GM23338 (cell line): ENCODE measurements around the gene CAPNS1. TPM values are rescaled to one million over a fixed set of nuclear protein-coding genes. Genes with fewer than 3 reads are reported as not detected.

ENCODE experiments used
- ATAC-seq: fragments of 200-7000 bp; cut with Tn5 transposase; 3 replicates; pipeline ENCODE4 v1.9.1; 2020
- DNase-seq: peaks from one replicate; pipeline ENCODE4 v3.0.0-alpha.2; 2015; ENCODE audit warnings: low spot score
- H2AFZ ChIP-seq: fragments of 200-600 bp; sonication (generic); 2 replicates; pipeline ENCODE4 v1.8.0; 2016; ENCODE audit warnings: antibody characterized with exemption, mild to moderate bottlenecking, moderate library complexity
- H3F3A ChIP-seq: fragments of 200-600 bp; sonication (generic); replicated peaks from 2 replicates; pipeline ENCODE4 v1.8.0; 2017; ENCODE audit warnings: antibody characterized with exemption, mixed run types, low read depth
- H3K27ac ChIP-seq: fragments of 200-600 bp; sonication (generic); 2 replicates; pipeline ENCODE4 v1.6.1; 2016; ENCODE audit warnings: low read depth
- H3K27me3 ChIP-seq: fragments of 200-600 bp; sonication (generic); 2 replicates; pipeline ENCODE4 v1.8.0; 2016; ENCODE audit warnings: mild to moderate bottlenecking, mixed run types, moderate library complexity; ENCODE audit not compliant: insufficient read depth
- H3K36me3 ChIP-seq: fragments of 200-600 bp; sonication (generic); 2 replicates; pipeline ENCODE4 v1.8.0; 2016; ENCODE audit warnings: mild to moderate bottlenecking; ENCODE audit not compliant: insufficient read depth
- H3K4me1 ChIP-seq: fragments of 200-600 bp; sonication (generic); 2 replicates; pipeline ENCODE4 v1.8.0; 2016; ENCODE audit warnings: mild to moderate bottlenecking, moderate library complexity; ENCODE audit not compliant: insufficient read depth
- H3K4me2 ChIP-seq: fragments of 200-600 bp; sonication (generic); 2 replicates; pipeline ENCODE4 v1.7.1; 2017; ENCODE audit warnings: mixed run types
- H3K4me3 ChIP-seq: fragments of 200-600 bp; sonication (generic); 2 replicates; pipeline ENCODE4 v1.6.1; 2016; ENCODE audit warnings: mixed run types
- H3K79me2 ChIP-seq: fragments of 200-600 bp; sonication (generic); replicated peaks from 2 replicates; pipeline ENCODE4 v1.8.0; 2017; ENCODE audit warnings: mild to moderate bottlenecking; ENCODE audit not compliant: insufficient read depth
- H3K9me2 ChIP-seq: fragments of 200-600 bp; sonication (generic); 2 replicates; pipeline ENCODE4 v1.8.0; 2017; ENCODE audit not compliant: insufficient read depth
- H4K20me1 ChIP-seq: fragments of 200-600 bp; sonication (generic); replicated peaks from 2 replicates; pipeline ENCODE4 v1.8.0; 2017; ENCODE audit warnings: mild to moderate bottlenecking; ENCODE audit not compliant: insufficient read depth
- H3K27ac Mint-ChIP-seq: 2 replicates; pipeline ENCODE4 v1.8.0; 2020; ENCODE audit warnings: inconsistent platforms, mild to moderate bottlenecking, moderate library complexity, mixed read lengths
- H3K27me3 Mint-ChIP-seq: 3 replicates; pipeline ENCODE4 v1.8.0; 2022; ENCODE audit warnings: low read depth, mild to moderate bottlenecking, moderate library complexity, mixed read lengths, inconsistent platforms; ENCODE audit not compliant: insufficient read depth, poor library complexity
- H3K36me3 Mint-ChIP-seq: 3 replicates; pipeline ENCODE4 v1.8.0; 2021; ENCODE audit warnings: low read depth, mild to moderate bottlenecking, inconsistent platforms, moderate library complexity, mixed read lengths
- H3K4me1 Mint-ChIP-seq: 3 replicates; pipeline ENCODE4 v1.8.0; 2020; ENCODE audit warnings: mild to moderate bottlenecking, inconsistent platforms, mixed read lengths
- H3K4me3 Mint-ChIP-seq: 3 replicates; pipeline ENCODE4 v1.8.0; 2021; ENCODE audit warnings: moderate library complexity, mild to moderate bottlenecking, inconsistent platforms, mixed read lengths
- H3K9me3 Mint-ChIP-seq: 3 replicates; pipeline ENCODE4 v1.8.0; 2020; ENCODE audit warnings: moderate library complexity, mild to moderate bottlenecking, inconsistent platforms, mixed read lengths
- CREB1 ChIP-seq: fragments of 250-450 bp; sonication (Bioruptor Pico); IDR thresholded peaks from 2 replicates; pipeline ENCODE4 v1.5.0; 2020; ENCODE audit warnings: low read depth, mild to moderate bottlenecking, moderate library complexity
- CTCF ChIP-seq, 2 experiments: fragments of 200-600 bp in 1 of 2; sonication (generic) in 1 of 2; conservative IDR thresholded peaks; 2 replicates each; pipeline versions ENCODE4 v1.5.1 to v1.6.1; 2016 to 2017; ENCODE audit warnings: antibody characterized with exemption in 2 of 2, low read depth in 2 of 2, mild to moderate bottlenecking in 2 of 2, moderate library complexity in 1 of 2
- NANOG ChIP-seq: IDR thresholded peaks from 2 replicates; pipeline ENCODE4 v1.6.1; 2016; ENCODE audit warnings: antibody characterized with exemption, borderline replicate concordance
- POLR2AphosphoS5 ChIP-seq: IDR thresholded peaks from 2 replicates; pipeline ENCODE4 v1.6.1; 2016; ENCODE audit warnings: antibody characterized with exemption, low read depth
- STAT1 ChIP-seq: IDR thresholded peaks from one replicate; pipeline ENCODE4 v1.6.1; 2016; ENCODE audit warnings: antibody characterized with exemption; ENCODE audit not compliant: unreplicated experiment
- ZNF331 ChIP-seq: fragments of 250-450 bp; sonication (Bioruptor Pico); IDR thresholded peaks from 2 replicates; pipeline ENCODE4 v1.5.0; 2020; ENCODE audit warnings: low read depth, mild to moderate bottlenecking, moderate library complexity
- polyA plus RNA-seq: library from polyadenylated mRNA; unstranded; fragments of >200 nt; fragmentation: Nextera tagmentation; extraction: Ambion mirVana; gene quantifications from 2 replicates; pipeline ENCODE4 v1.2.1, GENCODE V29; 2016
- total RNA-seq: library from RNA; depleted of rRNA; stranded (reverse); fragments of >200 nt; shearing (Covaris generic); gene quantifications from 2 replicates; pipeline ENCODE4 v1.2.3, GENCODE V29; 2014
- TF ChIP-seq, protein P1 (sequence below): fragments of 250-450 bp; sonication (Bioruptor Pico); IDR thresholded peaks from 2 replicates; pipeline ENCODE4 v1.5.0; 2020; ENCODE audit warnings: mild to moderate bottlenecking, moderate library complexity

The CAPNS1 gene
- total and polyA plus RNA-seq, 2 experiments from 2014 or later: 123 to 227 TPM

DNA sequence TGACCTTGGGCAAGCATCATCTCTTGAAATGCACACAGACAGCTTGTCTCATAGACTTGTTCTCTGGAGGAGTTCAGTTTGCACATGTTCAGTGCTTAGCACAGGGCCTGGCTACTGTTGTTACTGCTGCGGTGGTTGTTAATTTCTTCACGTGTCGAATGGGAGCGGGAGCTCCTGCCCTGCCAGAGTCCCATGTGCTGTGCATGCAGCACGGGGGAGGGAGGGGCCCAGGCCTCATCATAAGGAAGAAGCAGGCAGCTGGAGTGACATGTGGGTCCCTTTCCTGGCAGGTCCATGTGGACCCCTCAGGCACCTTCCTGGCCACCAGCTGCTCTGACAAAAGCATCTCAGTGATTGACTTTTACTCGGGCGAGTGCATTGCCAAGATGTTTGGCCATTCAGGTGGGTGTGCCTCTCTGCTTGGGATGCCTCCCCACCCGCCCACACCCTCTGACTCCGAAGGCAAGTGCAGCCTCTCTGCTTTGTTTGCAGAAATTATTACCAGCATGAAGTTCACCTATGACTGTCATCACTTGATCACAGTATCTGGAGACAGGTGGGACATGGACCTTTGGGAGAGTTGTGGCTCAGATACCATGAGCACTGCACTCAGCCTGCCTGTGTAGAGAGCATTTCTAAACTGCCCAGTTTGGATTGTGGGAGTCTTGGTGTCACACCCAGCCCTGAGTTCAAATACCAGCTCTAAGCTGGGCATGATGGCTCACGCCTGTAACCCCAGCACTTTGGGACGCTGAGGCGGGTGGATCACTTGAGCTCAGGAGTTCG lies 48.8 kb upstream of the CAPNS1 start:
- Mint-ChIP-seq H3K27ac (no peak overlapping the region), H3K4me3 (no peak overlapping the region), H3K4me1 (no peaks in the 10 kb centered on the region), H3K27me3 (peaks cover 5% of the 10 kb centered on the region), H3K9me3 (no peaks in the 10 kb centered on the region), H3K36me3 (peaks cover 73% of the 10 kb centered on the region)
- H3K27ac ChIP-seq: no peak overlapping the region
- no peak for ATAC-seq
- H4K20me1 ChIP-seq: no peaks in the 10 kb centered on the region; the same call in 1 of the 2 replicates
- H3K4me1 ChIP-seq: no peaks in the 10 kb centered on the region
- no peaks in the 10 kb centered on the region for H3K27me3 ChIP-seq
- no peaks in the 10 kb centered on the region for H3K9me2 ChIP-seq
- no peak overlapping the region for H3K4me2 ChIP-seq
- TF ChIP-seq, protein P1, sequence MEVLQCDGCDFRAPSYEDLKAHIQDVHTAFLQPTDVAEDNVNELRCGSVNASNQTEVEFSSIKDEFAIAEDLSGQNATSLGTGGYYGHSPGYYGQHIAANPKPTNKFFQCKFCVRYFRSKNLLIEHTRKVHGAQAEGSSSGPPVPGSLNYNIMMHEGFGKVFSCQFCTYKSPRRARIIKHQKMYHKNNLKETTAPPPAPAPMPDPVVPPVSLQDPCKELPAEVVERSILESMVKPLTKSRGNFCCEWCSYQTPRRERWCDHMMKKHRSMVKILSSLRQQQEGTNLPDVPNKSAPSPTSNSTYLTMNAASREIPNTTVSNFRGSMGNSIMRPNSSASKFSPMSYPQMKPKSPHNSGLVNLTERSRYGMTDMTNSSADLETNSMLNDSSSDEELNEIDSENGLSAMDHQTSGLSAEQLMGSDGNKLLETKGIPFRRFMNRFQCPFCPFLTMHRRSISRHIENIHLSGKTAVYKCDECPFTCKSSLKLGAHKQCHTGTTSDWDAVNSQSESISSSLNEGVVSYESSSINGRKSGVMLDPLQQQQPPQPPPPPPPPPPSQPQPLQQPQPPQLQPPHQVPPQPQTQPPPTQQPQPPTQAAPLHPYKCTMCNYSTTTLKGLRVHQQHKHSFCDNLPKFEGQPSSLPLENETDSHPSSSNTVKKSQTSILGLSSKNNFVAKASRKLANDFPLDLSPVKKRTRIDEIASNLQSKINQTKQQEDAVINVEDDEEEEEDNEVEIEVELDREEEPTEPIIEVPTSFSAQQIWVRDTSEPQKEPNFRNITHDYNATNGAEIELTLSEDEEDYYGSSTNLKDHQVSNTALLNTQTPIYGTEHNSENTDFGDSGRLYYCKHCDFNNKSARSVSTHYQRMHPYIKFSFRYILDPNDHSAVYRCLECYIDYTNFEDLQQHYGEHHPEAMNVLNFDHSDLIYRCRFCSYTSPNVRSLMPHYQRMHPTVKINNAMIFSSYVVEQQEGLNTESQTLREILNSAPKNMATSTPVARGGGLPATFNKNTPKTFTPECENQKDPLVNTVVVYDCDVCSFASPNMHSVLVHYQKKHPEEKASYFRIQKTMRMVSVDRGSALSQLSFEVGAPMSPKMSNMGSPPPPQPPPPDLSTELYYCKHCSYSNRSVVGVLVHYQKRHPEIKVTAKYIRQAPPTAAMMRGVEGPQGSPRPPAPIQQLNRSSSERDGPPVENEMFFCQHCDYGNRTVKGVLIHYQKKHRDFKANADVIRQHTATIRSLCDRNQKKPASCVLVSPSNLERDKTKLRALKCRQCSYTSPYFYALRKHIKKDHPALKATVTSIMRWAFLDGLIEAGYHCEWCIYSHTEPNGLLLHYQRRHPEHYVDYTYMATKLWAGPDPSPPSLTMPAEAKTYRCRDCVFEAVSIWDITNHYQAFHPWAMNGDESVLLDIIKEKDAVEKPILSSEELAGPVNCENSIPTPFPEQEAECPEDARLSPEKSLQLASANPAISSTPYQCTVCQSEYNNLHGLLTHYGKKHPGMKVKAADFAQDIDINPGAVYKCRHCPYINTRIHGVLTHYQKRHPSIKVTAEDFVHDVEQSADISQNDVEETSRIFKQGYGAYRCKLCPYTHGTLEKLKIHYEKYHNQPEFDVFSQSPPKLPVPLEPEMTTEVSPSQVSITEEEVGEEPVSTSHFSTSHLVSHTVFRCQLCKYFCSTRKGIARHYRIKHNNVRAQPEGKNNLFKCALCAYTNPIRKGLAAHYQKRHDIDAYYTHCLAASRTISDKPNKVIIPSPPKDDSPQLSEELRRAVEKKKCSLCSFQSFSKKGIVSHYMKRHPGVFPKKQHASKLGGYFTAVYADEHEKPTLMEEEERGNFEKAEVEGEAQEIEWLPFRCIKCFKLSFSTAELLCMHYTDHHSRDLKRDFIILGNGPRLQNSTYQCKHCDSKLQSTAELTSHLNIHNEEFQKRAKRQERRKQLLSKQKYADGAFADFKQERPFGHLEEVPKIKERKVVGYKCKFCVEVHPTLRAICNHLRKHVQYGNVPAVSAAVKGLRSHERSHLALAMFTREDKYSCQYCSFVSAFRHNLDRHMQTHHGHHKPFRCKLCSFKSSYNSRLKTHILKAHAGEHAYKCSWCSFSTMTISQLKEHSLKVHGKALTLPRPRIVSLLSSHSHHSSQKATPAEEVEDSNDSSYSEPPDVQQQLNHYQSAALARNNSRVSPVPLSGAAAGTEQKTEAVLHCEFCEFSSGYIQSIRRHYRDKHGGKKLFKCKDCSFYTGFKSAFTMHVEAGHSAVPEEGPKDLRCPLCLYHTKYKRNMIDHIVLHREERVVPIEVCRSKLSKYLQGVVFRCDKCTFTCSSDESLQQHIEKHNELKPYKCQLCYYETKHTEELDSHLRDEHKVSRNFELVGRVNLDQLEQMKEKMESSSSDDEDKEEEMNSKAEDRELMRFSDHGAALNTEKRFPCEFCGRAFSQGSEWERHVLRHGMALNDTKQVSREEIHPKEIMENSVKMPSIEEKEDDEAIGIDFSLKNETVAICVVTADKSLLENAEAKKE: no peak
- no peak for TF ChIP-seq STAT1
- no peak for TF ChIP-seq CREB1
- no peak for TF ChIP-seq CTCF (conservative IDR thresholded peaks at IDR 0.05; ENCODE audit: low read depth in 2 of 2)
- no peak for TF ChIP-seq NANOG
- TF ChIP-seq POLR2AphosphoS5: no peak
- TF ChIP-seq ZNF331 (CRISPR knock-in tag): no peak
- H3K36me3 ChIP-seq: peaks cover 31% of the 10 kb centered on the region
- 0 out of 2 replicates have a peak, but pooled peaks cover 2% of the 10 kb centered on the region for H3F3A ChIP-seq
- no peak for DNase-seq
- H2AFZ ChIP-seq: no peak overlapping the region
- no peaks in the 10 kb centered on the region for H3K79me2 ChIP-seq
- no peak overlapping the region for H3K4me3 ChIP-seq
